Measurements from ENCODE around the gene PLAAT2. TPM values are rescaled to one million over a fixed set of nuclear protein-coding genes. Genes with fewer than 3 reads are reported as not detected.
A peak's percentile ranks its signal among the peaks of the same experiment; 100 is the strongest.
"Not testable (repeated sequence)": the region's sequence is repeated elsewhere in the genome, so short reads cannot be mapped to it uniquely, and the experiment has no call there.

Gene PLAAT2
- under 1 TPM; 0.32 to 0.47 TPM for total RNA-seq
- long read RNA-seq = 0 reads

DNA sequence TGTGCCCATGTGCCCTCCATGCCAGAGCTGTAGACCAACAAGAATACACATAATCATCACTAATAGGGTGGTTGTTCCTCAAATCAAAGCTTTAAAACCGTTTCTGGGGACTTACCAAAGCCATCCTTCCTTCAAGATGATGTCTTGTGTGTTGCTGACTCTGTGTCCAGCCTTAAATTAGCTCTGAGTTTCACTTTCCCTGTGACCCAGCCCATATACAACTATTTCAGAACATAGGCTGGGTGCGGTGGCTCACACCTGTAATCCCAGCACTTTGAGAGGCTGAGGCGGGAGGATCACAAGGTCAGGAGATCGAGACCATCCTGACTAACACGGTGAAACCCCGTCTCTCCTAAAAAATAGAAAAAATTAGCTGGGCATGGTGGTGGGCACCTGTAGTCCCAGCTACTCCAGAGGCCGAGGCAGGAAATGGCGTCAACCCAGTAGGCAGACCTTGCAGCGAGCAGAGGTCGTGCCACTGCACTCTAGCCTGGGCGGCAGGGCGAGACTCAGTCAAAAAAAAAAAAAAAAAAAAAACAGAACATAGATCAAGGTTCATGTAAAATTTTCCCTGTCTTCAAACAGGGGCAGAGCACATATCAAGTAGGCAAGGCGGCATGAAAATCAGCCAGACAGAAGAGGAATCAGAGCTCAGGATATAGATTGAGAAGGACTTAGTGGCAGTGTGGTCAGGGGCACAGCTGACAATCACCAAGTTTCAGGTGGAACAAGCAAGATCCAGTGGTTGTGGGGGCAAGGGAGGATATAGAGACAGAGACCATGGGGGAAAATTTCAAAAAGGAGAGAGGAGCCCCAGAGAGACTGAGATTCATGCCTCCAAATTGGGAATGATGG is at the start of gene PLAAT2:
PLAAT2 (minus strand) TSS at position 179 of the 855 bp plus-strand sequence; CDS start at position 124, 55 bp downstream.
- ATAC-seq = no peak

DNA sequence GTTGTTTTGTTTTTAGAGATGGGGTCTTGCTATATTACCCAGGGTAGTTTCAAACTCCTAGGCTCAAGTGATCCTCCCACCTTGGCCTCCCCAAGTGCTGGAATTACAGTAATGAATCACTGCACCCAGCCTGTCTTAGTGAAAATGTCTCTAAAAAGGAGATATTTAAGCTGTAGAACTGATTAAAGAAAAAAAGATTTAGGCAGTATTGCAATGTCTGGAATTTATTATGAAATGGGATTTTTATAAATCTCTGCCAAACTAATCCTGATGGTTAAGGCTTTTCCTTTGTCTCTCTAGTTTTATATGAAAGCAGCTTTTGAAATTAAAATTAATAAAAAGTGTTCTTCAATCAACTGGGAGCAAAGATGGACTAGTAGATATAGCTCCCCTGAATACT is 49.0 kb upstream of the PLAAT2 start:
- DNase-seq = no peak
- ATAC-seq = no peak
- intact Hi-C loops (cut with DNase I) = no loop called here

More for the DNA sequence above, at the start of gene PLAAT2:
- intact Hi-C loops (cut with DNase I) = no loop called here
- DNase-seq = no peak

DNA sequence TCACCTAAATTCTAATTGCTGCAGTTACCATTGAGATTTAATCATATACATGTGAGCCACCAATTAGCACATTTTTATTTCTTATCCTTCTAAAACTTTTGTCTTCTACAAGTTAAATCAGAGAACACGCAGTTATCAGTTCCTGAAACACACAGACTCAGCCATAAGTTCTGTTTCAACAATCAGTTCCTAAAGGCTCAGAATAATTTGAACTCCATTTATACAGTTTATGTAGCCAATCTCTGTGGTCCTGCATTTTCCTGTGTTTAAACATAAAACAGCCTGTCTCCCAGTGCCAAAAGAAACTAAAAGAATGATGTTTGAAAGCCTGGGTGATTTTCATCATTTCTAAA is 48.2 kb upstream of the PLAAT2 start:
- DNase-seq = no peak
- intact Hi-C loops (cut with DNase I) = no loop called here
- ATAC-seq = no peak

DNA sequence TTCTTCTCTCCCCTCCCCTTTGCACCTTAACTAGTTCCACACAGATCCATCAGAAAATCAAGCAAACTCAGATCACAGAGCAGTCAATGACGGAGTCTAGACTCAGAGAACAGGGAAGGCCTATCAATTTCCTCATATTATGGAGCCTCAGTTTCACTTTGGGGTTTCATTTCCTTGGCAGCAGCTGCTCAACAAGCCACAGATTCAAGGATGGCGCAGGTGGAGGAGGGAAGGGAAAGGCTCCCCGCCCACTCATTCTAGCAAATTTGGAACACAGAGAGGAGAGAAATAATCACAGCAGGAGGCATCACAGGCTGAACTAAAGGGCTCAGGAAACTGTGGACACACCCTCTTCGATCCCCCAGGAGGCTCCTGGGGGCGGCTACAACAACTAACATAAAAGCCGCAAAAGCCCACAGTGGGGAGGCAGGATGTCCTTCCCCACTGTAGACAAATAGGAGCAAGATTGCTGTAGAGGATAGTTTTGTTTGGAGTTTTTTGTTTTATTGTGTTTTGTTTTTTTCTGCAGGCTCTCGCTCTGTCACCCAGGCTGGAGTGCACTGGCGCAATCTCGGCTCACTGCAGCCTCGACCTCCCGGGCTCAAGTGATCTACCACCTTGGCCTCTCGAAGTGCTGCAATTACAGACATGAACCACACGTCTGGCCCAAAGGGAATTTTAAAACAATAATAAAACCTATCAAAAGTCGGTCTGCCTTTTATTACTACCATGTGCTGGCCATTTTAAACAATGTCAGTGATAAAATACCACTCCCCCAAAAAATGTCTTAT is 47.6 kb upstream of the PLAAT2 start:
- DNase-seq (no peak), ATAC-seq (no peak)
- intact Hi-C loops (cut with DNase I) = no loop called here

DNA sequence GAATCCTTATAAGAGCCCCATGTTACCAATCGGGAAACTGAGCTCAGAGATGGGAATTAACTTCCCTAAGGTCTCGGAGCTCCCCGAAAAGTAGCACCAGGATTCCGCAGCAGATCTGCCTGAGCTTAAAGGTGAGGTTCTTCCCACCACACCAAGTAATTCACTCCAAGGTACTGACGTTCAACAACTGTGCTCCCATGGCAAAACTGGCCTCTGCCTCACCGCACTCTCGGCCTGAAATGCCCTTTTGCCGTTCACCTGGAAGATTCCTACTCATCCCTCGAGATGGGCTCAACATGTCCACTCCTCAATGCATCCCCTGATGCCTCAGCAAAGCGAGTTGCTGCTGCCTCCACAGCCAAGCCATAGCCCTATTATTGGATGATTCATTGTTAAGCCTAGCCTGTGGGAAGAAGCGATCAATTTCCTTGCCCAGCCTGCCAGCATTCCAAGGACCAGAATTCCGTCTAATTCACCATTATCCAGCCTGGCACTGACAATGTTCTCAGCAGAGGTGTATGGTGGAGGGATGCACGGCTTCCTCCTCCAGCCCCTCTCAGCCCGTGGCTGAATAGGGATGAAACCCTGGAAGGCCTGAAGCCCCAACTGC is 46.9 kb upstream of the PLAAT2 start:
- intact Hi-C loops (cut with DNase I) = no loop called here
- ATAC-seq (no peak), DNase-seq (no peak)

DNA sequence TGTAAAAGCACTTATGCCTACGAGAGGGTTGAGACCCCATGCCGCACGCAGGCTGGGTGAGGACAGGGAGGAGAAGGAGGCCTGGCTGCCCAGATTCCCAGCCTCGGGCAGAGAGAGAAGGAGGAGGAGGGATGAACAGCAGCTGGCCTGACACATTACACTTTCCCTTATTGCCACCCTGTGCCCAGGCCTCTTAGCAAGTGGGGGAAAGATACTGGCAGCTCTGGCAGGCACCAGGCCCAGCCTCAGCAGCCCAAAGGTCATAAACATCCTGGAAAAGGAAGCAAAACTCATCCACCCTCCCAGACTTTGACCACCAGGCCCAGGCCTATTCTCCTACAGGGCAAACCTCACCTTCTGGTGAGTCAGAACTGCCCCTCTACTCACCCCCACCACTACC is 46.4 kb upstream of the PLAAT2 start:
- peak; percentile 36 to 60 for ATAC-seq
- peak; percentile 49 for DNase-seq
- intact Hi-C loops (cut with DNase I) = no loop called here

DNA sequence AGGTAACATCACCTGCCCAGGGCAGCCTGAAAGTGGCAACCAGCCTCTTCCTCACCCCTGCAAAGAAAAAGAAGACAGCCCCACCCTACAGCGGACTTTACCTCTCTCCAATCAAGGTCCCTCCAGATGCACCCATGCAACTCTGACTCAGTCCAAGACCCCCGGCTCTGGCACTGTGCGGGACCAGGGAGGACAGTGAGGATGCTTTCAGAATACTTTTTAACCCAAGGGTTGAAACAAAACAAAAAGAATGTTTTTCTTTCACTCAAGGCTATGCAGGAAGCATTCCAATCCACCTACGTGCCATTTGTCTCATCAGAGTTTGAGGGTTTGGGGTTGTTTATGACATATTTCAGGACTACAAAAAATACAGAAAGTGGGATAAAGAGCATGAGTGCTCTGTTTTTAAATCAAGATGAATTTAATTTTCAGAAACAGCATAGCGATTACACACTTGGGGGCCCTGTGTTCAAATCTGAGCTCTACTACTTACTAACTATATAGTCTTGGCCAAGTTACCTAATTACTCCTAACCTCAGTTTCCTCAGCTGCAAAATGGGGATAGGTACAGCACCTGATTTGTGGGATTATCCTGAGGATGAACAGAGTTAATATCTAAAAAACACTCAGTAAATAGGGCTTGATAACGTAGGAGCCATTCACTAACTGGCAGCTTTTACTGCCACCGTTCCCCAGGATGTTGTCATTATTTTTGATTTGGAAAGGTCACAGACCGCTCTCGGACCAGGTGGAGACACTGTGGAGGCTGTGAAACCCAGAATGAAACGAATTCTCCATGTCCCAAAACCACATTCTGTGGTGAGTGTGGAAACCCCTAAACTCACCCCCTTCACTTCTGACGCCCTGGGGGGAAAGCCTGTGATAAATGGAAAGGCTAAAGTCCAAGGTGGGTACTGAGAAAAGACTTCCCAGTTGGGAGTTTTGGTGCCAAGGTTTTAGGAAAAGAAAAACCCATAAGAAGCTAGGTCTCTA is 45.5 kb upstream of the PLAAT2 start:
- ATAC-seq (no peak), DNase-seq (no peak)
- intact Hi-C loops (cut with DNase I) = no loop called here

DNA sequence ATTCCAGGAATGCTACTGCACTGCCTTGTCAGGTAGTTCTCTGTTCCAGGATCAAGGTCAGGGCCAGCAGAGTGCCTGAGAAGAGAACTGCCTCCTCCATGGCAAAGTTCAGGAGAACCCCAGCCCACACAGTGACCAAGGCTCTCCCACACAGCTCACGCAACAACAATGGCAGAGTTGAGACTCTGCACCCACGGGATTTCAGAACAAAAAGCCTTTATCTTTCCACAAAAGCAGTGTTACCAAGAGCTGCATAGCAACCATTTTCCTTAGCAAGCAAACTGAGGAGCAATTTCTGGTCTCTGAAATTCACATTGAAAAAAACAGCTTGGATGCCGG is 40.0 kb upstream of the PLAAT2 start:
- peak; percentile 53 to 65 for ATAC-seq
- no peak for DNase-seq
- intact Hi-C loops (cut with DNase I) = no loop called here

DNA sequence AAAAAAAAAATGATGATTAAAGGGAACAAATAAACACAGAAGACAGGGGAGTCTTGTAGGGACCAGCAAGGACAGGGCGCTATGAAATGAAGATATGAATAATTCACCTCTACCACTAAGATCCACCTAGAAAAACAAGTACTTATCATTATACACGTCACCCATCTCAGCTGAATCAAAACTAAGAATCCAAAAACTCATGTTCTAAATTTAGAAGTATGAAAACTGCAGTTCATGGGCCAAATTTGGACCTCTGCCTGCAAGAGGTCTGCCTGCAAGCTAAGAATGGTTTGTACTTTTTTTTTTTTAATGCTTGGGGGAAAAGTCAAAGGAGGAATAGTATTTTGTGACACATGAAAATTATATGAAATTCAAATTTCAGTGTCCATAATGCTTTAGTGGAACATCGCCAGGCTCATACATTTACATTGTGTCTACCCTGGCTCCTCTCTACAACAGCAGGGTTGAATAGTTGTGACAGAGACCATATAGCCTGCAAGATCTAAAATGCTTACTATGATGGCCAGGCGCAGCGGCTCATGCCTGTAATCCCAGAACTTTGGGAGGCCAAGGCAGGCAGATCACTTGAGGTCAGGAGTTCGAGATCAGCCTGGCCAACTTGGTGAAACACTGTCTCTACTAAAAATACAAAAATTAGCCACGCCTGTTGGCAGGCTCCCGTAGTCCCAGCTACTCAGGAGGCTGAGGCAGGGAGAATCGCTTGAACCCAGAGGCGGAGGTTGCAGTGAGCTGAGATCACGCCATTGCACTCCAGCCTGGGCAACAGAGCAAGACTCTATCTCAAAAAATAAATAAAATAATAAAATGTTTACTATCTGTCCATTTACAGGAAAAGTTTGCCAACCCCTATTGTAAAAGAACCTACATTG is 39.4 kb upstream of the PLAAT2 start:
- intact Hi-C loops (cut with DNase I); DNase-seq: not testable (repeated sequence)
- peak; percentile 28 to 64 for ATAC-seq

DNA sequence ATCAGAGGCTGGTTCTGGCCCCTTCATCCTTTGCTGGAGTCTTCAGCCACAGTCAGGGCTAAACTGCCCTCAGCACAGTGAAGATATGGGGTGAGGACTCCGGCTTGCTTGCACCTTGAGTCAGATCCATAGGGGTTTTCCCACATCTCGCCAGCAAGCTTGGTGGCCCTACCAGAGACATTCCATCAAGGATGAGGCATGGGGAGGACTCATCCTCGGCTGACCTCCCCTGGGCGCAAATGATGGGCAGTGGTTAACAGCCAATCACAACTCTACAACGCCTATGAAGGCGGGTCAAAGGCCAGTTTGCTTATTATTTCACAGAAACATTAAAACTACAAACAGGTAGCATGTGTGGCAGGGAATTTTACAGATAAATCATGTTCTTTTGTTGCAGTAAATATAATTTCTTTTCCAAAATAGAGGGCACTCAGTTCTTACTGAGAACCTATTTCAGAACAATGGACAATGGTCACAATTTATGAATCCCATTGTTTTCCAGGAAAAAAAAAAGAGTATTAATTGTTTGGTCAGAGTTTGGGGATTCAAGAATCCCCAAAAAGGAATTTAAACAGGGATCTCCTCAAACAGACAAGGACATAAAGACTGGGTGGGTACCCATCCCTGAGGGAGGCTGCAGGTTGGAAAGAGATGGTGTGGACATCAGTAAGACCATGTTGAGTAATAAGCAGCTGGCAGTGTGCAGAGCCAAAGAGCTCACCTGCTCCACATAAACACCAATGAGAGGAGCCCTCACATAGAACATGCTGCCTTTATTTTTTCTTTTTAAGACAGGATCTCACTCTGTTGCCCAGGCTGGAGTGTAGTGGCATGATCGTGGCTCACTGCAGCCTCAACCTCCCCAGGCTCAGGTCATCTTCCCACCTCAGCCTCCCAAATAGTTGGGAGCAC is 36.3 kb upstream of the PLAAT2 start:
- DNase-seq = no peak
- ATAC-seq = peak; percentile 10 to 31
- intact Hi-C loops (cut with DNase I) = no loop called here

DNA sequence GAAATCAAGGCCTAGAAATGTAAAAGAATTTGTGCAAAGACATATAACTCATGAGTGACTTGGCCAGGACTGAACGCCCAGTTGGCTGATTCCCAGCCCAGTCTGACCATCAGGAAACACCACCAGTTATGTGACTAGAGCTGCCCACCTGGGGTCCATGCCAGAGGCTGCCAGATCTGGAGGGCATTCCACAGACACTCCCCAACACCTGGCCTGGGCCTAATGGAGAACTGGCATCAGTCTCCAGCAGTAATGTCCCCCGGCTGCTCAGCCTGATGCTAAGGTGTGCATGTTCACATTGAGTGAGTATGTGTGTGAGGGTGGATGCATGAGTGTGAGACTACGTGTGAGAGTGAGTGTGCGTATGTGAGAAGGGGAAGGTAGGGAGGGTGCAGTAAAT is 35.4 kb upstream of the PLAAT2 start:
- ATAC-seq (no peak), DNase-seq (no peak)

DNA sequence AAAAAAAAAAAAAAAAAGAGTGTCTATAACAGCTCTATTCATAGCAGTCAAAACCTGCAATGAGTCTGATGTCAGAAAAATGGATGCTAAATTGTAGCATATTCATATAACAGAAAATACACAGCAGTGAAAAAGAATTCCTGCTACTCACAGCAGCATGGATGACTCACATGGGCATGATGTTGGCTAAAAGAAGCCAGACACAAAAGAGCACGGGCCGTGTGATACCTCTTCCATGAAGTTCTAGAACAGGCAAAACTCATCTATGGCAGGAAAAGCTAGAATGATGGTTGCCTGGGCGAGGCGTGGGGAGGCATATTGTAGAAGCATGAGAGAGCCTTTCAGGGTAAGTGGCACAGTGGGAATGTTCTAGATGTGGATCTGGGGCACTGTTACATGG is 32.1 kb upstream of the PLAAT2 start:
- no peak for ATAC-seq
- DNase-seq = no peak
- intact Hi-C loops (cut with DNase I) = no loop called here

More for the DNA sequence above, 35.4 kb upstream of the PLAAT2 start:
- intact Hi-C loops (cut with DNase I) = no loop called here

DNA sequence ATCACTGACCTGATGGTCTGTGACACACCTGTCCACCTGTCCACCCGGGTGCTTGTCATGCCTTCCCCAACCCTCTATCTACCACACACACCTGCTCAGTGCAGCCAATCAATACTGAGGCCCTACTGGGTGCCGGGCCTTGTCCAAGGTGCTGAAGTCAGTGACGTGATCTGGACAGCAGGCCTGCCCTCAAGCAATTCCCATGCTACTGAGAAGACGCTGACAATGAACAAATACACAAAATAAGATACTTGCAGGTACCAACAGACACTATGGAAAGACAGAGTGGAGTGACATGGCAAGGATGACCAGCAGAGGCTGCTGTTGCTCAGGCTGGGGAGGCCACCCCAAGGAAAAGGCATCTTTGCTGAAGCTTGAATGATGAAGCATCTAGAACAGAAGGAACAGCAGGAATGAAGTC is 29.8 kb upstream of the PLAAT2 start:
- peak in 1 of 2 donors; percentile 13 for ATAC-seq
- intact Hi-C loops (cut with DNase I) = no loop called here

DNA sequence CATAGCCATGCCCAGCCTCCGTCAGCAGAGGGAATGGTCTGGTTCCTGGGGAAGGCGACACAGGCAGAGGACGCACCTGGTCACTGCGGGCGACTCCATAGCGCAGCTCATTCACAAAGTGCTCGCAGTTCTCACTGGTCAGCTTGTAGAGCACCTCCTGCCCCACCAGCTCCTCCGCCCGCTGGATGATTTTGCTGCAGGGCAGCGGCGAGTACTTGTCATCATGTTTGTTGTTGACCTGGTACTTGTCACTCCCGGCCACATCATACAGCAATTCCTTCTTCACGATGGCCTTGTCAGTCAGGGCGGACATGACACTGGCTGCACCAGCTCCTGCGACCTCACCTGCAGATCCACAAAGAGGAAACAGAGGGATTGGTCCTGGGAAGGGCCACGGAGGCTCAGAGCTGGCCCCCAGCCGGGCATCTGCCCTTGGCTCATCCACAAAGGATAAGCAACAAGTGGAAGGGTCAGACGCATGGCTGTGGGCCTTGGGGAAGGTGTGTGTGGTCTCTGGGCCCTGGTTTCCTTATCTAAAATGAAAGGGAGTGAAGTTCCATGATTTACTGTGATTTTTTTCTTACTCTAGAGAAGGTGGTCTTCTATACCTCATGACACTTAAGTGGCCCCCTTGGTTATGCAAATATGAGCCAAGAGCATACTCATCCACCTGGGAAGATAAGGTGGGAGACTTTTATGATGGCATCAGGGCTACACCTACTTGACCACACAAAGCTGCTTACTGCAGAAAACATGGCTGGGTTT is 27.0 kb upstream of the PLAAT2 start:
- ATAC-seq (no peak), DNase-seq (no peak)
- intact Hi-C loops (cut with DNase I) = no loop called here

More for the DNA sequence above, 29.8 kb upstream of the PLAAT2 start:
- DNase-seq = no peak

DNA sequence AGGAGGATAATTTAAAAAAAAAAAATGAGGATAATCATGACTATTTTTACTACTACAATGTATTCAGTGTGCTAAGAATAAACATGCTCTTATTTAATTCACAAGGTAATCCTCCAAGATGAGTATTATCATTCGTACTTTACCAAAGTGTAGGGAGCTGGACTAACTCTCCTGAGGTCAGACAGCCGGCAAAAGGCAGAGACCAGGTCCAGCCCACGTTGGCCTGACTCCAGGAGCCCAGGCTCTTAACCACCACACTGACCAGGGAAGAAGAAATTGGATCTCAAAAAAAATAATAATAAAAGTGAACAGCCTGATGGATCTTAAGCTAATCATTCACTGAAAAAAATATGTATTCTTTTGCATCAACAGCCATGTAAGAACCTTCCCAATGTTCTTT is 25.8 kb upstream of the PLAAT2 start:
- peak in 1 of 2 donors; percentile 64 for ATAC-seq
- intact Hi-C loops (cut with DNase I) = no loop called here
- no peak for DNase-seq

Measured in left cardiac atrium (tissue), 4 donors.